Activated CD4-positive, alpha-beta memory T cell treated with anti-CD3 and anti-CD28 coated beads for 36 hours (primary cell): ENCODE measurements around the gene HIGD1A. TPM values are rescaled to one million over a fixed set of nuclear protein-coding genes. Genes with fewer than 3 reads are reported as not detected.
A peak's percentile ranks its signal among the peaks of the same experiment; 100 is the strongest.

Experiments
- CTCF ChIA-PET: fragments of 350-600 bp; sonication (Branson Sonifier 250); formaldehyde crosslinking; loops from one replicate; lab custom pipeline; 2021; ENCODE audit warnings: antibody characterized with exemption, inconsistent platforms; lab: Charles Lee
- POLR2A ChIA-PET: fragments of 350-600 bp; sonication (Branson Sonifier 250); formaldehyde crosslinking; loops from one replicate; lab custom pipeline; 2021; ENCODE audit warnings: antibody characterized with exemption; lab: Charles Lee
- DNase-seq: peaks from one replicate; pipeline ENCODE4 v3.0.0-alpha.2; 2020
- H3K27ac Mint-ChIP-seq: one replicate; pipeline ENCODE4 v1.8.0; 2021; ENCODE audit warnings: mixed read lengths
- H3K27me3 Mint-ChIP-seq: one replicate; pipeline ENCODE4 v1.8.0; 2021; ENCODE audit warnings: mixed read lengths
- H3K36me3 Mint-ChIP-seq: one replicate; pipeline ENCODE4 v1.8.0; 2021; ENCODE audit warnings: mixed read lengths
- H3K4me1 Mint-ChIP-seq: one replicate; pipeline ENCODE4 v1.8.0; 2021; ENCODE audit warnings: low read depth, mixed read lengths
- H3K4me3 Mint-ChIP-seq: one replicate; pipeline ENCODE4 v1.8.0; 2021; ENCODE audit warnings: mild to moderate bottlenecking, mixed read lengths
- H3K9me3 Mint-ChIP-seq: one replicate; pipeline ENCODE4 v1.8.0; 2021; ENCODE audit warnings: mixed read lengths
- intact Hi-C: fragments of 100-400 bp; cut with micrococcal nuclease; formaldehyde crosslinking; loops from one replicate; pipeline ENCODE4 v1.15.1; 2023
- total RNA-seq, 2 experiments: library from RNA; stranded (reverse); gene quantifications; one replicate each; pipeline ENCODE4 v1.2.3, GENCODE V29; 2021

HIGD1A gene
- 10 to 100 TPM; 63.7 to 68.4 TPM for total RNA-seq

DNA sequence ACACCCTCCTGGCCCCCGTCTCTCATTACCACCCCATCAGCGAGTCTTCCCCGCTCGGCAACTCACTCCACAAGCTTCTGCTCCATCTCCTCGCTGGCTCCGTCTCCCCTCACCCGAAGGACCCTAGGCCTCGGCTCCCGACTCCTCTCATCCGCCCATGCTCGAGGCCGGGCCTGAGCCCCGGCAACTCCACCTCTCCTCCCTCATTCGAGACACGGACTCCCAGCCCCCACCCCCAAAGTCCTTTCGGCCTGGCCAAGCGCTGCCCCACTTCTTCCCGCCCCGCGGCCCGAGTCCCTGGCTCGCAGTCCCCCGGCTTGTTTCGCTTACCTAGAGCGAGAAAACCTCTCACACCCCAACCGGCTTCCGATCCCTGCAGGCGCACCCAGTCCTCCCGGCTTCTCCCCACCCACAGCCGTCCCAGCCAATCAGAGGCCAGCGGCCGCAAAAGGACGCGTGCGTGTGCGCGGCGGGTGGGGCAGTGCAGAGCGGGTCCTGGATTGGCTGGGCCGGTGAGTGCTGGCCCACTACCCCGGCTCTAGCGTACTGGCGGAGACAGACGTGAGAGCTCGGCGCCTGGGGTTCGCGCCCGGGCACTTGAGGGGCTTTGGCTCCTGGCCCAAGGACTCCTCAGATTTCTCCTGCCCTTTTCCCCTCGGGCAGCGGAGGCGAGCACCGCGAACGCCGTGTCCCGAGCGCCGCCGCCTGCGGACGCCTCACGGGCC lies at the start of gene HIGD1A:
Gene HIGD1A (minus strand): TSS at position 385 of the 725 bp plus-strand sequence. CDS start 10,237 bp downstream, outside the sequence.
- Mint-ChIP-seq H3K4me1 (peaks cover 32% of the 10 kb centered on the region), H3K4me3 (peak within 1 kb of the TSS; percentile 95), H3K27ac (peak within 1 kb of the TSS; percentile 86), H3K9me3 (no peaks in the 10 kb centered on the region), H3K36me3 (peaks cover 10% of the 10 kb centered on the region), H3K27me3 (peaks cover 7% of the 10 kb centered on the region)
- peak; percentile 96 for DNase-seq
- POLR2A ChIA-PET: interaction anchor here (1.0 kb wide), 2 partner anchors 10 to 26 kb away, joined by 3 read pairs; no protein-coding TSS in a partner anchor
- intact Hi-C loops: loop anchor here (1.0 kb wide), 1 partner anchor 31 kb away; the partner anchor contains the start of gene CCDC13
- CTCF ChIA-PET: interaction anchor here (0.7 to 2.0 kb wide), 5 partner anchors 17 to 66 kb away, joined by 3 to 7 read pairs (median 4); no protein-coding TSS in a partner anchor

DNA sequence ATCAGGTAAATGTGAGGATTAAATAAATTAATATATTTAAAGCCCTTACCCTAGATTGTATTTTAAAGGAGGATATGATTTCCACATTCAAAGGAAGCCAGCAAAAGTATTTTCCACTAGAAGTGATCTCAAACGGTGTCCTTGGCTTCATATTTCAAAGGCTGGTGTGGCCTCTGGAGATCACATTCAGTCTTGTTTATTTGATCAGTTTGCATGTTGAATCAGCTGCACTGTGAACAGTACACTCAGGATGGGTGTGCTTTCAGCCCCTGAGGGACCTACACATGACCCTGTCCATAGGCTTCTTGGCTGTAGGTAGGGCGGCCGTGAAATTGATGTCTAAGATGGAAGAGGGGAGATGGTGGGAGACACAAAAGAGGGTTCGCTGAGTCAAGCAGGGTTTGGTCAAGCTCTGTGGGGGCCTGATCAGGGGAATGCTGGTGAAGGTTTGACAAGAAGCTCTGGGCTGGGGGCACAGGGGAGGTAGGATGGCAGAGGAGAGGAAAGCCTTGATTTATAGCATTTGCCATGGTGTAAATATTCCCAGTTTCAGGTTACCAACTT lies 49.5 kb upstream of the HIGD1A start:
- Mint-ChIP-seq H3K27ac (no peak overlapping the region), H3K4me1 (no peaks in the 10 kb centered on the region), H3K27me3 (peaks cover 9% of the 10 kb centered on the region), H3K36me3 (no peaks in the 10 kb centered on the region), H3K9me3 (no peaks in the 10 kb centered on the region), H3K4me3 (no peak overlapping the region)
- CTCF ChIA-PET: interaction anchor here (1.1 kb wide), 1 partner anchor 22 kb away, joined by 4 read pairs; no protein-coding TSS in a partner anchor
- DNase-seq: no peak
- intact Hi-C loops: no loop called here
- POLR2A ChIA-PET: no interaction called here

DNA sequence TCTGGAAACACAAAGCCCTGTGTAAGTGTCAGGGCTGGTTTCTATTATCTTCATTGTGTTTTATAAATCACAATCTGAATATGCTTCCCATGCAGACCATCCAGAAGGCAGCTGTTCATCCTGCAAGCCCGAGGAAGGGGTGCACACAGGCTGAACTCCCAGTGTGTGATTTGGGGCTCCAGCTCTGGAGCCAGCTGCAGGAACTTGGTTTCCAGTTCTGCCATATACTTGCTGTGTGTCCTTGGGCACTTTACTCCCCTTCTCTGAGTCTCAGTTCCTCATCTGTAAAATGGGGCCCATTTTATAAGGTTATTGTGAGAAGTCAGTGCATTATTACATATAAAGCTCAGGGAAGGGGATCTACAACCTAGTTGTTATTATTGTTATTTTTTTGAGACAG lies 48.8 kb upstream of the HIGD1A start:
- CTCF ChIA-PET: interaction anchor here (1.1 to 1.4 kb wide), 2 partner anchors 13 to 22 kb away, joined by 3 to 4 read pairs; no protein-coding TSS in a partner anchor
- Mint-ChIP-seq H3K4me1 (no peaks in the 10 kb centered on the region), H3K9me3 (no peaks in the 10 kb centered on the region), H3K36me3 (no peaks in the 10 kb centered on the region), H3K27ac (no peak overlapping the region), H3K27me3 (peaks cover 7% of the 10 kb centered on the region), H3K4me3 (no peak overlapping the region)
- POLR2A ChIA-PET: no interaction called here
- intact Hi-C loops: no loop called here
- no peak for DNase-seq

DNA sequence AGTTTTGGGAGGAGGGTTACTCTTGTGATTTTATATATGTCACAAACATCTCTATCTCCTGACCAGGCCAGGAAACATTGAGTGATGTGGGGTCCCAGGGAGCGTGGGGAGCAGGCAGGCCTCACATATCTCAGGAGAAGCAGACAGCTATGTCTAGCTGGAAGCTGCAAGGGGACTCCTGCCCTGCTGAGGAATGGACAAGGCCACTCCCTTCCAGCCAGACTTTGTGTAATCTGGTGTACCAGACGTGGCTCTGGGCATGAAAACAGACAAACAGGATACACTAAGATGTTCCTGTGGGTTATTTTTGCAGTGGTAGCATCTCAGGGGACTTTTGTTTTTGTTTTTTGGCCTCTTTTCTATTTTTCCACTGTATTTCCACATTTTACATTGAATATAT lies 48.2 kb upstream of the HIGD1A start:
- no peaks in the 10 kb centered on the region for H3K36me3 Mint-ChIP-seq
- CTCF ChIA-PET: interaction anchor here (1.4 kb wide), 1 partner anchor 13 kb away, joined by 3 read pairs; no protein-coding TSS in a partner anchor
- POLR2A ChIA-PET: no interaction called here
- intact Hi-C loops: no loop called here
- no peaks in the 10 kb centered on the region for H3K9me3 Mint-ChIP-seq
- no peak overlapping the region for H3K27ac Mint-ChIP-seq
- DNase-seq: no peak
- peaks cover under 1% of the 10 kb centered on the region for H3K4me1 Mint-ChIP-seq
- H3K27me3 Mint-ChIP-seq: peaks cover 7% of the 10 kb centered on the region
- no peak overlapping the region for H3K4me3 Mint-ChIP-seq

- DNase-seq: no peak
- intact Hi-C loops: no loop called here
- H3K27me3 Mint-ChIP-seq: peaks cover 7% of the 10 kb centered on the region
- H3K9me3 Mint-ChIP-seq: no peaks in the 10 kb centered on the region
- POLR2A ChIA-PET: no interaction called here
- H3K36me3 Mint-ChIP-seq: no peaks in the 10 kb centered on the region
- no peak overlapping the region for H3K4me3 Mint-ChIP-seq
- CTCF ChIA-PET: interaction anchor here (0.9 to 1.4 kb wide), 1 partner anchor 12 kb away, joined by 3 read pairs; no protein-coding TSS in a partner anchor
- H3K4me1 Mint-ChIP-seq: peaks cover 12% of the 10 kb centered on the region
- no peak overlapping the region for H3K27ac Mint-ChIP-seq
Observed at GRCh38 chr3:42851228-42851834, 47.0 kb upstream of the HIGD1A start.

- H3K27ac Mint-ChIP-seq: no peak overlapping the region
- no peaks in the 10 kb centered on the region for H3K9me3 Mint-ChIP-seq
- CTCF ChIA-PET: interaction anchor here (1.9 kb wide), 1 partner anchor 19 kb away, joined by 6 read pairs; no protein-coding TSS in a partner anchor
- H3K36me3 Mint-ChIP-seq: no peaks in the 10 kb centered on the region
- POLR2A ChIA-PET: no interaction called here
- H3K4me3 Mint-ChIP-seq: no peak overlapping the region
- peaks cover 16% of the 10 kb centered on the region for H3K4me1 Mint-ChIP-seq
- DNase-seq: no peak
- intact Hi-C loops: no loop called here
- peaks cover 4% of the 10 kb centered on the region for H3K27me3 Mint-ChIP-seq
Observed at GRCh38 chr3:42850263-42850662, 46.0 kb upstream of the HIGD1A start.

DNA sequence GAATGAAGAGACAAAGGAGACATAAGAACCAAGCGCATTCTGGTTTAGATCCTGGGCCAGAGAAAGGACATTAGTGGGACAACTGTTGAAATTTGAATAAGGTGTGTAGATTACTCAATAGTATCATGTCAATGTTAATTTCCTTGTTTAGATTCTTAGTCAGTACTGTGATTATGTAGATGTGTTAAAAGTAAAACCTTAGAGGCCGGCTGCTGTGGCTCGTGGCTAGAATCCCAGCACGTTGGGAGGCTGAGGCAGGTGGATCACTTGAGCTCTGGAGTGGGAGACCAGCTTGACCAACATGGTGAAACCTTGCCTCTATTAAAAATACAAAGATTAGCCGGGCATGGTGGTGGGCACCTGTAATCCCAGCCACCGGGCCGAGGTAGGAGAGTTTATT lies 44.7 kb upstream of the HIGD1A start:
- no peaks in the 10 kb centered on the region for H3K36me3 Mint-ChIP-seq
- no peak overlapping the region for H3K4me3 Mint-ChIP-seq
- intact Hi-C loops: no loop called here
- POLR2A ChIA-PET: no interaction called here
- H3K27me3 Mint-ChIP-seq: peaks cover 4% of the 10 kb centered on the region
- CTCF ChIA-PET: interaction anchor here (1.9 kb wide), 1 partner anchor 18 kb away, joined by 6 read pairs; no protein-coding TSS in a partner anchor
- no peaks in the 10 kb centered on the region for H3K9me3 Mint-ChIP-seq
- no peak overlapping the region for H3K27ac Mint-ChIP-seq
- no peak for DNase-seq
- peaks cover 16% of the 10 kb centered on the region for H3K4me1 Mint-ChIP-seq

GRCh38 chr3:42847731-42848130 lies 43.4 kb upstream of the HIGD1A start:
- H3K36me3 Mint-ChIP-seq: no peaks in the 10 kb centered on the region
- CTCF ChIA-PET: no interaction called here
- peaks cover 3% of the 10 kb centered on the region for H3K27me3 Mint-ChIP-seq
- peaks cover 16% of the 10 kb centered on the region for H3K4me1 Mint-ChIP-seq
- H3K9me3 Mint-ChIP-seq: no peaks in the 10 kb centered on the region
- POLR2A ChIA-PET: no interaction called here
- no peak for DNase-seq
- no peak overlapping the region for H3K4me3 Mint-ChIP-seq
- no peak overlapping the region for H3K27ac Mint-ChIP-seq
- intact Hi-C loops: no loop called here

DNA sequence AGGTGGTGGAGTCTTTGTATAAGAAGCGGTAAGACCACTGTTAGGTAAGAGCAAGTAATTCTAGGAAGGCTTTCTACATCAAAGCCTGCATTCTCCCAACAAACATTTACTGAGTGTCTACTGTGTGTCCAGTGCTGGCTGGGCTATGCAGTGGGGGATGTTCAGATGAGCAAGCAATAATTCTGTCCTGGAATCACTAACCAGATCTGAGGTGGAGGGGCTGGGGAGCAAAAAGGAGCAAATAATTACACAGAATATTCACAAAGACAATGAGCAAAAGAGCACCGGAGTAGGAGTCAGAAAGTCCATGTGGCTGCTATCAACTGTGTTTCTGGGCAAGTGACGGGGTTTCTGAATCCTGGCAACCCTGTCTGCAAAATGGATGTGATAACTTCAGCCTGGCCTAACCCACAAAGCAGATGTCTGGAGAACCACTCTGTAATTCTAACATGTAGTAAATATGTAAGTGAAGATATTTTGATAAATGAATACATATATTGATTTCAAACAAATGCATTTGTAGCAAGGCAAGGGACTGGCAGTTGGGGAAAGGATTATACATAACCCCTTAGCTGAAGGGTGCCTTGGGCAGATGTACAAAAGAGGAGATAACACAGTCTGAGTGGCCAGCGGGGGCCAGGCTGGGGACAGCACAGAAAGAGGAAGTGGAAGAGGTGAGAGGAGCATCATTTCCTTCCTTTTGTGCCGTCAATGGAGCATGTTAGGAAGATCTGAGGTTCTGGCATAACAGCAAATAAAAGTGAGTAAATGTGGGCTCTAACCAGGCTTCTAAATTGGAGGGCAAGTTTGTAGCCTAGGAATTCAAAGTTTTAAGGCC lies 42.6 kb upstream of the HIGD1A start:
- POLR2A ChIA-PET: no interaction called here
- no peaks in the 10 kb centered on the region for H3K36me3 Mint-ChIP-seq
- DNase-seq: peak; percentile 29
- CTCF ChIA-PET: no interaction called here
- H3K27me3 Mint-ChIP-seq: peaks cover 3% of the 10 kb centered on the region
- H3K4me1 Mint-ChIP-seq: peaks cover 16% of the 10 kb centered on the region
- peak overlapping the region; percentile 10 for H3K27ac Mint-ChIP-seq
- intact Hi-C loops: no loop called here
- no peaks in the 10 kb centered on the region for H3K9me3 Mint-ChIP-seq
- H3K4me3 Mint-ChIP-seq: no peak overlapping the region

GRCh38 chr3:42844815-42845214 lies 40.5 kb upstream of the HIGD1A start:
- ChIA-PET CTCF (interaction anchor here (1.9 kb wide), 1 partner anchor 13 kb away, joined by 5 read pairs; no protein-coding TSS in a partner anchor), POLR2A (no interaction called here)
- H3K4me3 Mint-ChIP-seq: no peak overlapping the region
- H3K36me3 Mint-ChIP-seq: no peaks in the 10 kb centered on the region
- intact Hi-C loops: no loop called here
- H3K4me1 Mint-ChIP-seq: peaks cover 16% of the 10 kb centered on the region
- peaks cover 3% of the 10 kb centered on the region for H3K27me3 Mint-ChIP-seq
- DNase-seq: no peak
- no peaks in the 10 kb centered on the region for H3K9me3 Mint-ChIP-seq
- H3K27ac Mint-ChIP-seq: no peak overlapping the region

DNA sequence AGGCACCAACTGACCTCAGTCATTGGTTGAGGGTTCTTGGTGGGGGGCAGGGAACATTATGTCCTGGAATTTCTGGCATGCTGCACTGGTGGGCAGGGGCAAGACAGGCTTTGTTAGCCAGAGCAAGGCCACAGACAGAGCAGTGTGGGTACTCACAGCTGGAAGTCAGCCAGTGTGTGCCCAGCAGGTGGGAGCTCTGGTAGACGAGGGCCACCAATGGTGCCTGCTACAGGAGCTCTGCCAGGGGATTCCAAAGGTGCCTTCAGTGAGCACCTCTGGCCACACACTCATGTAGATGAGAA lies 40.1 kb upstream of the HIGD1A start:
- Mint-ChIP-seq H3K4me1 (peaks cover 16% of the 10 kb centered on the region), H3K27ac (no peak overlapping the region), H3K27me3 (peaks cover 3% of the 10 kb centered on the region), H3K9me3 (no peaks in the 10 kb centered on the region), H3K4me3 (no peak overlapping the region), H3K36me3 (no peaks in the 10 kb centered on the region)
- intact Hi-C loops: no loop called here
- no peak for DNase-seq
- CTCF ChIA-PET: interaction anchor here (1.9 kb wide), 1 partner anchor 13 kb away, joined by 5 read pairs; no protein-coding TSS in a partner anchor
- POLR2A ChIA-PET: no interaction called here
